ENCODE data around the gene SAMD14.

The SAMD14 gene

DNA sequence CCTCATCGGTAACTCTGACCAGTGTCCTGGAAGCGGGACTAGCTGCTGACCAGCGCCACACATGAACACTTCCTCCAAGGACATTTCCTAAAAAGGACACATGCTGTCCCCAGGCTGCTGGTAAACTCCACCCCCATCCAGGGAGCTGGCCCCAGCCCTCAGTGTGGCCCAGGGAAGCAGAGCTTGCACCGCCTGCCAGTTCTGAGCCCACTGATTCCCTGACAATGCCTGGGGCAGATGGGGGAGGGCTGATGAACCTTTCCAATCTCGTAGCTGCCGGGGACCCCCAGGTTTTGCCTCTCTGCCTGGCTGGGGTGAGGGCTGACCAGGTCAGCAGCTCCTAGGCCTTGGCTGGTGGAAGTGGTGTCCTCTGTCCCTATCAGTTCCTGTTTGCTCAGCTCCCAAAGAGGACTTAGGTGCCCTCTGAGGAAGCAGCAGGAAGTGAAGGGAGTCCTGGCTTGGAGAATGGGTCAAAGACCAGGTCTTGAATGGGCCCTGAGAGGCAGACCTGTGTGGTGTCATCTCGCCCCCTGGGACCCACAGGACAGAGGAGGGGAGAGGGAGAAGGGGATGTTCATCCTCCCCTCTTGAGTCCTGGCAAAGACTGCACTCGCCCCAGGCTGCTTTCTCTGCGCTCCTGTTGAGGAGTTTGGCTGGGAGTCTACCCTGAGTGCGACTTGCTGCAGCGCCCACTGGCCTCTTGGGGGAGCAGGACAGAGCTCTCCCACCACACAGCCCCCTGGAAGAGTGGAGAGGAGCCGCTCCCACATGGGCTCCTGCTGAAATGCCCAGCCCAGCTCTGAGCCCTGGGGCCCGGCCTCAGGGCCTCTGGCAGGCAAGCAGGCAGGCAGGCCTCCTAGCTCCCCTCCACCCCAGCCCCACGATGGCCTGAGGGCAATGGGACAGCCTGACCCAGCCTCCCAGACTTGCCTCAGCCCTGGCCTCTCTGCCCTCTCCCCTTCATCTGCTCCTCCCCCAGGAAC is 18.0 kb downstream of the SAMD14 start:
- FAIRE-seq, result no peak

DNA sequence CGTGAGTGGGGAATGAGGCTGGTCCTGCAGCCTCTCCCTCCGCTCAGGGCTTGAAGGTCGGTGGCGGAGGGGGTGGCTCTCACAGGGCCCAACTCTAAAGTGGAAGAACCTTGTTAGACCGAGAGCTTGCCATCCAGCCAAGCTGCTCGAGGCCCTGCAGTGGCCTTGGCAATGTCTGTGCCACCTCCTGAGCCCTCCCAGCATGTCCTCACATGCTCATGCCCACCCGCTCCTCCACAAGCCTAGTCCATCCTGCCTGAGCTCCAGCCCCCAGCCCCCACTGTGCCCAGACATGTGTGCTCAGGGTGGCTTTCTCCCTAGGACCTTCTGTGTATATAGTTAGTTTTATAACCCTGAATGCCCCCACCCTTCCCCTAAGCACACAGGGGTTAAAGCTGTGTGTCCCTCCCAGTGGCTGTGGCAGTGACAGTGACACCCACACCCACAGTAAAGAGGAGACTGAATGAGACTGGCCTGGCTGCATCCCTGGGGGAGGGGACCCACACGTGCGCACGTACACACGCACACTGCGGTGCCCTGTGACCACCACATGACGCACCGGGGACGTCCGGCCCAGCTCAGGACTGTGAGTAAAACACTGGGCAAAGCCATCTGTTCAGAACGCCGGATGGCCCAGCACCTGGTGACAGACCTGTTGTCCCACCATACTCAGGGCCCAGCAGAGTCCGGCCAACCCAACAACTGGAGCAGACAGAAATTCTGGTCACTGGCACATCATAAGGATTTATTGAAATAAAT is 19.2 kb downstream of the SAMD14 start:
- no peak for FAIRE-seq

- no peak for FAIRE-seq
Observed at GRCh38 chr17:50109785-50110184, 20.2 kb downstream of the SAMD14 start.

DNA sequence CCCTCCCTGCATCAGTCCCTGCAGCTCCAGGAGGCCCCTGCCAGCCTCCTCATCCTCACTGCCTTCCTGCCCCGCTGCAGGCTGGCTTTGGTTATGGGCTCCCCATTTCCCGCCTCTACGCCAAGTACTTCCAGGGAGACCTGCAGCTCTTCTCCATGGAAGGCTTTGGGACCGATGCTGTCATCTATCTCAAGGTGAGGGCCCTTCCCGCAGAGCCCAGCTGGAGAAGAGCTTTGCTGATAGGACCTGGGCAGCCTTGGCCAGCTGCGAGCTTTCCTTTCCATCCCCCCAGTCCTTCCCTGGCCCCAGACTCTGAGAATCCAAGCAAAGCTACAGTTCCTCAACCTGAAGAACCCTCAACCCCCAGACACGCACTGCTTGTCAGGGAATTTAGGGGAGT is 20.8 kb downstream of the SAMD14 start:
- FAIRE-seq, result no peak

DNA sequence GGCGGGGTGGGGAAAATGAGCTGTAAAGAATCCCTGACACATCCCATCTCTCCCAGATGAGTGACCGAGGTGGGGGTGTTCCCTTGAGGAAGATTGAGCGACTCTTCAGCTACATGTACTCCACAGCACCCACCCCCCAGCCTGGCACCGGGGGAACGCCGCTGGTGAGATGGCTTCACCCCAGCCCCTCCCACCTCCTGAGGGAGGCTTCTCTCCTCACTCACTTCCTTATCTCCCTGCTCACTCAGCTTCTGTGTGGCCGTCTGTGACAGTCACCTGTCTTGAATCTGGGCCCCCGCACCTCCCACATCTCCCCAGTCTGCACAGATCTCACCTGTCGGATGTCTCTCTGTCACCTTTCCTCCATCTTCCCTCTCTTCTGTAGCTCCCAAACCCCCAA is 21.4 kb downstream of the SAMD14 start:
- FAIRE-seq, result no peak

GRCh38 chr17:50107790-50108414 is 22.1 kb downstream of the SAMD14 start:
- FAIRE-seq, result no peak

DNA sequence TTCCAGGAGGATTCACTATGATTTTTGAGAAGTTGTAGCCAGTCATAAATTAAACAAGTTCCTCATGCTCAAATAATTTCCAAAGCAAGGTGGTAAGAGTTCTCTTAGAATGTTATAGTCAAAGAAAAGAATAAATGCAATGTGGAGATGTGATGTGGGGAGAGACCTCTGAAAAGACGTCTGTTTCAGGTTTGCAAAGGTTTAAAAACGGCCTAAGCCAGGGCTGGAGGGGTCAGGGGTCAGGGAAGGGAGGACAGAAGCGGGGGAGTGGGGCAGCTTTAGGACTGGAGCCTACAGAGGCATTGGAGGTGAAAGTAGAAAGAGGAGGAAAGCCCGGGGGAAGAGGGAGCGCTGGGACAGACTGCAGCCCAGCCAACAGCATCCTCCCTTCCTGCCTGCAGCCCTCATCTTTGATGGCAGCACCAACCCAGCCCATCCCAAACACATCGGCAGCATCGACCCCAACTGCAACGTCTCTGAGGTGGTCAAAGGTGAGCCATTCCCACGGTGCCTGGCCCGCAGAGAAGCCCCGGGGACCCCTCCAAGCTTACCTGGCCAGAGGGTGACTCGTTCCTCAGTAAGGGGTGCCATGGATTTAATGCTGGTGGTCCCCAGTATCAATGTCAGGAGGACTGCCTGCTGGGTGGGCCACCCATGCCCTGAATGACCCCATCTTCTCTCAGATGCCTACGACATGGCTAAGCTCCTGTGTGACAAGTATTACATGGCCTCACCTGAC is 23.4 kb downstream of the SAMD14 start:
- no peak for FAIRE-seq

DNA sequence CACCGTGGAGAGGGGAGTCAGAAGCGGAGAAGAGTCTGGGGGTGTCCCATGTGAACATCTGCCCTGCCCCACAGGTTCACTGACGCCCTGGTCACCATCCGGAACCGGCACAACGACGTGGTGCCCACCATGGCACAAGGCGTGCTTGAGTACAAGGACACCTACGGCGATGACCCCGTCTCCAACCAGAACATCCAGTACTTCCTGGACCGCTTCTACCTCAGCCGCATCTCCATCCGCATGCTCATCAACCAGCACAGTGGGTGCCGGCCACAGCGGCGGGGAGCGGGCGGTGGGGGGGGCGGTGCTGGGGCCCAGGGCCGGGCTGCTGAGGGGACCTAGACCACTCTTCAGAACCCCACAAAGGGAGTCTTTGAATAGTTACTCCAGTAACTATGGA is 24.1 kb downstream of the SAMD14 start:
- no peak for FAIRE-seq

- no peak for FAIRE-seq
Observed at GRCh38 chr17:50103941-50104340, 26.0 kb downstream of the SAMD14 start.

DNA sequence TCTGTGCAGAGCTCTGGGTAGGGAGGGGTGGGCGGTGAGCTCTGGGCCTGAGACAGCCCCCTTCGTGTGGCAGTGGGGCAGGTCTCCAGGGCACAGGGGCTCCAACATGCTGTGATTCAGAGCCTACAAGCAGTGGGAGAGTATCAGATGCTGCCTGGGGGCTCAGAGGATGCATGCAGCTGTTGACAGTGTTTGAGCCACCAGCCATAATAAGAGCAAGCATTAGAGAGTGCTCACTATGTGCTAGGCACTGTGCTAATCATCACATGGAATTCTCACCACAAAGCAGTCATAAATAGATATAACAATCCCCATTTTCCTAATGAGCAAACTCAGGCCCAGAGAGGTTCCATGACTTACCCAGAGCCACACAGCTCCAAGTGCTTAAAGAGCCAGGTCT is 26.7 kb downstream of the SAMD14 start:
- FAIRE-seq, result no peak

GRCh38 chr17:50102164-50102991 is 27.6 kb downstream of the SAMD14 start:
- FAIRE-seq, result no peak

DNA sequence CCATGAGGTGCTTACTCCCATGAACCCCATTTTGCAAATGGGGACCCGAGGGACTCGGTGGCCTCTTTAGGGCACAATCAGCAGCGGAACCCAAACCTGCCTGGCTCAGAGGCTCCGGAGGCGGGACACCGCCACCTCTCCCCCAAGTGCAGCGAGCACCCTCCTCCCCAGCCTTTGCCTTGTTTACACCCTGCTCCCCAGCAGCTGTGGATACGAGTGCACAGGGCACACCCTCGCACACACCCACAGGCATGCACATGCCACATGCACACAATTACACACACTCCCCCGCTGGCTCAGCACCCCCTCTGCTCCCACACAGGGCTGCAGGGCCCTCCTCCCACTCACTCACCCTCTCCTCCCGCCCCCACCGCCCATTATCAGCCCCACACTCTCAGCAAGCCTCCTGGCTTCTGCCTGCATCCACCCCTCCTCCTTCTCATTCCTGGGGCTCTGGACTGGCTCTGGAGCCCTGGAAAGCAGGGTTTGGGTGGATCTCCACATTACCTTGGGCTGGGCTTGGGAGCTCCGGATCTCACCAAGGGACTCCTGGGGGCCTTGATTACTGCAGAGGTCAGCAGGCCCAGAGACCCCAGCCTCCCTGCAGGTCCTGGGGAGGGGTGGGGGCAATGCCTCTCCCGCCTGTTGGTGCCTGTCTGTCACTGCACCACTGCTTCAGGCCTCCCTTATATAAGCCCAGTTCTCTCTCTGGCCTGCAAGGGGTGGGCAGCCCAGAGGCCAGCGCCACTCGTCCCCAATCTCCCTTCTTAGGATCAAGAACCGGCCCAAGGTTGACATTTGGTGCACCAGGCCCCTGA is 28.4 kb downstream of the SAMD14 start:
- FAIRE-seq, result no peak

DNA sequence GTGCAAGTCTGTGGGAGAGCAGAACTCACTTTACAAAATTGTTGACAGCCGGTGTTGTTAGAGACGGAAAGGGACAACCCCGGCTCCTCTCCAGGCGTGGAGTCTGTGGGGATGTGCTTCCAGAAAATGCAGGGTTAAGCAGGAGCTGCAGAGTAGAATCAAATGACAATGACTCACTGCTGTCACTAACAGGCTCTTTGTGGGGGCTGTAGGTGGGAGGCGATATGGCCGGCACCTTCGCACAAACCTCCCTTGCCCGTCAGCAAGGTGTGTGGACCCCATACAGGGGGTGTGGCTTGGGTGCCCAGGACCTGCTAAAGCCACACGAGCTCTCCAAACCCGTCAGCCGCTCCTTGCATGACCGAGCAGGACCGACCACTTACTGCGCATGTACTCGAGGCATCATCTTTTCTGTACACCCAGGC is 29.0 kb downstream of the SAMD14 start:
- no peak for FAIRE-seq

DNA sequence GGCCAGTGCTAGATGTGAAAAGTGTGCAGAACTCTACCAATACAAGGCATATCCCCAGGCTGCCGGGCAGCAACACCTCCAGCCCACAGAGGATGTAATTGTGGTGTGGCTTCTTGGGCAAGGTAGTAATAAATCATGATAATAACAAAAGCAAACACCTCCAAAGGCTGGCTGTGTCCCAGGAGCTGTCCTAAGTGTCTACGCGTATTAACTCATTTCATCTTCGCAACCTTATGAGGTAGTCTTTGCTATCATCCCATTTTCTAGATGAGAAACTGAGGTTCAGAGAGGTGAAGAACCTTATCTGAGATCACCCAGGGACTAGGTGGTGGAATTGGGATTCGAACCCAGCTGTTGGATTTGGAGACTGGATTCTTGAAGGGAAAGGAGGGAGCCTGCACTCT is 29.5 kb downstream of the SAMD14 start:
- peak; percentile 24 for FAIRE-seq

DNA sequence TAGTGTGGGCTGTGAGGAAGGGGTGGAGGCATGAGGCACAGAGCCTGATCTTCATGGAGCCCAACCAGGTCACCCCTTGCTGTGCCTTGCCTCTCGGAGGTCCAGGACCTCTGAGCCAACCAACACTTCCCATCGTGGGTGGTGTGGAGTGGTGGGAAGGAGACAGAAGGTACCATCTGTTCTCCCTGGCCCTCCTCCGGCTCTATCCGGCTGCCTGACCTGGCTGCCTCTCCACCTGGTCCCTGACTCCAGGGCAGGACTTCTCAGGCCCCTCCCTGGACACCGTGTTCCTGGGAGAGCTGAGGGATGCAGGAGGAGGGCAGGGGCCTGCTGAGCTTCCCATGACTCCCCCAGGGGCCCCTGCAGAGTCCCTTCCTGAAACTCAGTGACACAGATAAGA is 31.0 kb downstream of the SAMD14 start:
- no peak for FAIRE-seq

GRCh38 chr17:50098583-50098982 is 31.4 kb downstream of the SAMD14 start:
- FAIRE-seq, result no peak

- FAIRE-seq, result no peak
Observed at GRCh38 chr17:50097926-50098325, 32.0 kb downstream of the SAMD14 start.

GRCh38 chr17:50097455-50097854 is 32.5 kb downstream of the SAMD14 start:
- no peak for FAIRE-seq

DNA sequence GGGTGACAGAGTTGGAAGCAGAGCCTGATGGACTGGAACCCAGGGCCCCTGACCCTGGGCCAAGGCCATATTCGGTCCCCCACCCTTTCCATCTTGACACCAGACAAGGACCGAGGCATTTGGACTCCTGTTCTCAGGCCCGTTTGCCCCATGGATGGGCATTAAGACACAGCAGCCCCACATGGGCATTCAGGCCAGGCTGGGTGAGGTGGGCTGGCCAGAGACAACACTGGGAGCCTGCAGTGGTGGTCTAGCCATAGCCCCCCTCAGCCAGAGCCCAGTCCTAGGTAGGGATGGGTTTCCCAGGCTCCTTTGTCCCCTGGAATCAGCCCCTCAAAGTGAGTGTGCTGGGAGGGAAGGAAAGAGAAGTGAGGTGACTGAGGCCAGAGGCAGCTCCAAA is 33.2 kb downstream of the SAMD14 start:
- no peak for FAIRE-seq

DNA sequence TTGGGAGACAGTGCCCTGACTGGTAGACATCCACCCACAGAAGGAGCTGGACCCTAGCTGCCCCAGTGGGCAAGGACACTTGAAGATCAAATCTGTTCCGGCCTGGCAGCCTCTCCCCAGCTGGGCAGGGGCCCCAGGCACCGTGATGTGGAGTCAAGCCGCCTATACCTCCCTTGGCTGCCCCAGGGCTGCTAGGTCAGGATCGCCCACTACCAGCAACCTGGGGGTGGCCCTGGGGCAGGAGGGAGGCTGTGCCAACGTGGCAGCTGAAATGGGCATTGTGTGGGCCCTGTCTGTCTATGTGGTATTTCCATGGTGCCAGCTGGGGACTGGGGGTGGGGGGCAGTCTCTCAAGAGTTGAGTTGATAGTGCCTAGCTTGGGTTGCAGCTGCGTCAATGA is 33.9 kb downstream of the SAMD14 start:
- FAIRE-seq, result no peak

- no peak for FAIRE-seq
Observed at GRCh38 chr17:50095626-50096037, 34.3 kb downstream of the SAMD14 start.
